ENCODE data around the gene MICAL3. TPM values are rescaled to one million over a fixed set of nuclear protein-coding genes. Genes with fewer than 3 reads are reported as not detected.
A peak's percentile ranks its signal among the peaks of the same experiment; 100 is the strongest.

MICAL3 gene
- total RNA-seq, 1 experiment from 2014 or later = 47.1 TPM

DNA sequence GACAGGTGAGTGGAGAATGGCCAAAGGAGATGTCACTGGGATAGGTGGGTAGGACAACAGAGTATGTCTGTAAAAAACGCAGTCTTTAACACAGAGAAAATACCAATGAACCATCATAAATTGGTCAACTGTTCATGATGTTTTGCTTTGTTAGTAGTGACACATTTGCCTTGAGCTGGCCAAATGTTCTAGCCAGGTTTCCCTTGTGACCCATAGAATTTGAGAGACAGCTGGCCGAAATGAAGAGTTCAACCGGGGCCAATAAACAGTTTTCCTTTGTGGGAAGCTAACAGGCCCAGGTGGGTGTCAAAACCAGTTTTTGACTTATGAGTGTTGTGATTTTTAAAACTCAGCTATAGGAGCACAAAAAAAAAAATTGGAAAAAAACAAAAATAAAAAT lies 133.5 kb downstream of the MICAL3 start:
- H3K27me3 ChIP-seq (ENCODE audit: control insufficient read depth, insufficient read depth, low read length) = no peaks in the 10 kb centered on the region
- H3K4me1 ChIP-seq (ENCODE audit: control insufficient read depth, insufficient read depth, low read length) = no peaks in the 10 kb centered on the region
- H3K27ac ChIP-seq (ENCODE audit: low read length) = no peak overlapping the region
- in situ Hi-C loops (cut with HindIII; ENCODE audit: low pct_unique_long_range_greater_than_20kb, low sequenced_read_pairs) (no loop called here), intact Hi-C loops (cut with micrococcal nuclease; ENCODE audit: unreplicated experiment) (no loop called here)
- no peaks in the 10 kb centered on the region for H3K9me3 ChIP-seq (ENCODE audit: control insufficient read depth, insufficient read depth, low read depth, low read length)
- CTCF ChIA-PET = no interaction called here
- H3K4me3 ChIP-seq (ENCODE audit: low read depth in 2 of 2, low read length in 2 of 2) = no peak overlapping the region
- peaks cover under 1% of the 10 kb centered on the region for H3K36me3 ChIP-seq (ENCODE audit: control insufficient read depth, insufficient read depth, low read length)
- TF ChIP-seq TCF7L2 (IDR thresholded peaks at IDR 0.05; ENCODE audit: low read depth, low read length) (no peak), SIN3A (IDR thresholded peaks at IDR 0.05; ENCODE audit: borderline replicate concordance, insufficient read depth, low read depth, low read length) (no peak), POLR2AphosphoS5 (IDR thresholded peaks at IDR 0.05; ENCODE audit: low read depth, low read length) (no peak)
- TF ChIP-seq, protein P1, sequence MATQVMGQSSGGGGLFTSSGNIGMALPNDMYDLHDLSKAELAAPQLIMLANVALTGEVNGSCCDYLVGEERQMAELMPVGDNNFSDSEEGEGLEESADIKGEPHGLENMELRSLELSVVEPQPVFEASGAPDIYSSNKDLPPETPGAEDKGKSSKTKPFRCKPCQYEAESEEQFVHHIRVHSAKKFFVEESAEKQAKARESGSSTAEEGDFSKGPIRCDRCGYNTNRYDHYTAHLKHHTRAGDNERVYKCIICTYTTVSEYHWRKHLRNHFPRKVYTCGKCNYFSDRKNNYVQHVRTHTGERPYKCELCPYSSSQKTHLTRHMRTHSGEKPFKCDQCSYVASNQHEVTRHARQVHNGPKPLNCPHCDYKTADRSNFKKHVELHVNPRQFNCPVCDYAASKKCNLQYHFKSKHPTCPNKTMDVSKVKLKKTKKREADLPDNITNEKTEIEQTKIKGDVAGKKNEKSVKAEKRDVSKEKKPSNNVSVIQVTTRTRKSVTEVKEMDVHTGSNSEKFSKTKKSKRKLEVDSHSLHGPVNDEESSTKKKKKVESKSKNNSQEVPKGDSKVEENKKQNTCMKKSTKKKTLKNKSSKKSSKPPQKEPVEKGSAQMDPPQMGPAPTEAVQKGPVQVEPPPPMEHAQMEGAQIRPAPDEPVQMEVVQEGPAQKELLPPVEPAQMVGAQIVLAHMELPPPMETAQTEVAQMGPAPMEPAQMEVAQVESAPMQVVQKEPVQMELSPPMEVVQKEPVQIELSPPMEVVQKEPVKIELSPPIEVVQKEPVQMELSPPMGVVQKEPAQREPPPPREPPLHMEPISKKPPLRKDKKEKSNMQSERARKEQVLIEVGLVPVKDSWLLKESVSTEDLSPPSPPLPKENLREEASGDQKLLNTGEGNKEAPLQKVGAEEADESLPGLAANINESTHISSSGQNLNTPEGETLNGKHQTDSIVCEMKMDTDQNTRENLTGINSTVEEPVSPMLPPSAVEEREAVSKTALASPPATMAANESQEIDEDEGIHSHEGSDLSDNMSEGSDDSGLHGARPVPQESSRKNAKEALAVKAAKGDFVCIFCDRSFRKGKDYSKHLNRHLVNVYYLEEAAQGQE (IDR thresholded peaks at IDR 0.05; ENCODE audit: insufficient read depth in 1 of 2, low read depth in 2 of 2, low read length in 1 of 2) = no peak
- TF ChIP-seq, protein P2, sequence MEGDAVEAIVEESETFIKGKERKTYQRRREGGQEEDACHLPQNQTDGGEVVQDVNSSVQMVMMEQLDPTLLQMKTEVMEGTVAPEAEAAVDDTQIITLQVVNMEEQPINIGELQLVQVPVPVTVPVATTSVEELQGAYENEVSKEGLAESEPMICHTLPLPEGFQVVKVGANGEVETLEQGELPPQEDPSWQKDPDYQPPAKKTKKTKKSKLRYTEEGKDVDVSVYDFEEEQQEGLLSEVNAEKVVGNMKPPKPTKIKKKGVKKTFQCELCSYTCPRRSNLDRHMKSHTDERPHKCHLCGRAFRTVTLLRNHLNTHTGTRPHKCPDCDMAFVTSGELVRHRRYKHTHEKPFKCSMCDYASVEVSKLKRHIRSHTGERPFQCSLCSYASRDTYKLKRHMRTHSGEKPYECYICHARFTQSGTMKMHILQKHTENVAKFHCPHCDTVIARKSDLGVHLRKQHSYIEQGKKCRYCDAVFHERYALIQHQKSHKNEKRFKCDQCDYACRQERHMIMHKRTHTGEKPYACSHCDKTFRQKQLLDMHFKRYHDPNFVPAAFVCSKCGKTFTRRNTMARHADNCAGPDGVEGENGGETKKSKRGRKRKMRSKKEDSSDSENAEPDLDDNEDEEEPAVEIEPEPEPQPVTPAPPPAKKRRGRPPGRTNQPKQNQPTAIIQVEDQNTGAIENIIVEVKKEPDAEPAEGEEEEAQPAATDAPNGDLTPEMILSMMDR (IDR thresholded peaks at IDR 0.05) = no peak
- BruUV-seq (replicated peaks) = TSS peak; percentile 57
- ATAC-seq (no peak), DNase-seq (ENCODE audit: low read depth, low spot score) (no peak)
- POLR2A ChIA-PET = no interaction called here

DNA sequence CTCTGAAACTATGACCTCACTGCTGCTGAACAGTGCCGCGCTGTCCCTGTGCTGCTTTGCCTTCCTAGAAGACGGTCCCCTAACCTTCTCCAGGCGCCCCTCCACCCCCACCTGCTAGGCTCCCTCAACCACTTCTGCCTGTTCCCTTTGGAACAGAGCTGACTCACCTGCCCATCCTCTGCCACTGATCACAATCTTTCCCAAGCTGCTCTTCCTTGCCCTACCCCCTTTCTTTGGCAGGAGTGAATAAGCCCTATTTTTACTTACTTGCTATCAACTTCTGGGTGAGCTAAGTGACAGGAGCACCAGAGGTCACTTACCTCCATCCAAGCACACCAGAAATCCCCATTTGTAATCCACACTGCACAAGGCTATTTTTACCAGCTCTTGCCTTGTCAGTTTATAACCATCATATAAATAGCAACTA lies 134.1 kb downstream of the MICAL3 start:
- DNase-seq (ENCODE audit: low read depth, low spot score) = no peak

More for the DNA sequence above, 134.1 kb downstream of the MICAL3 start:
- Histone ChIP-seq H3K4me3 (ENCODE audit: low read depth in 2 of 2, low read length in 2 of 2) (no peak overlapping the region), H3K27me3 (ENCODE audit: control insufficient read depth, insufficient read depth, low read length) (no peaks in the 10 kb centered on the region), H3K36me3 (ENCODE audit: control insufficient read depth, insufficient read depth, low read length) (no peaks in the 10 kb centered on the region; the same call in none of the 2 replicates), H3K4me1 (ENCODE audit: control insufficient read depth, insufficient read depth, low read length) (no peaks in the 10 kb centered on the region), H3K9me3 (ENCODE audit: control insufficient read depth, insufficient read depth, low read depth, low read length) (no peaks in the 10 kb centered on the region), H3K27ac (ENCODE audit: low read length) (no peak overlapping the region)
- TF ChIP-seq, protein P2 (IDR thresholded peaks at IDR 0.05) = no peak
- TF ChIP-seq TCF7L2 (IDR thresholded peaks at IDR 0.05; ENCODE audit: low read depth, low read length) (no peak), SIN3A (IDR thresholded peaks at IDR 0.05; ENCODE audit: borderline replicate concordance, insufficient read depth, low read depth, low read length) (no peak), POLR2AphosphoS5 (IDR thresholded peaks at IDR 0.05; ENCODE audit: low read depth, low read length) (no peak)
- TF ChIP-seq, protein P1 (IDR thresholded peaks at IDR 0.05; ENCODE audit: insufficient read depth in 1 of 2, low read depth in 2 of 2, low read length in 1 of 2) = no peak
- ATAC-seq = no peak
- in situ Hi-C loops (cut with HindIII; ENCODE audit: low pct_unique_long_range_greater_than_20kb, low sequenced_read_pairs) = no loop called here
- no TSS peak for BruUV-seq (replicated peaks)
- intact Hi-C loops (cut with micrococcal nuclease; ENCODE audit: unreplicated experiment) = no loop called here
- CTCF ChIA-PET = no interaction called here
- POLR2A ChIA-PET = no interaction called here

Data from Panc1 (cell line).